IMR-90 (cell line): Measurements from ENCODE around the gene RAP2B. TPM values are rescaled to one million over a fixed set of nuclear protein-coding genes. Genes with fewer than 3 reads are reported as not detected.

Experiments
- ATAC-seq: fragments of 200-7000 bp; cut with Tn5 transposase; 2 replicates; pipeline ENCODE4 v1.9.1; 2020; ENCODE audit warnings: low read depth, mild to moderate bottlenecking, moderate library complexity
- BruUV-seq: library from RNA; stranded (reverse); fragments of 400-500 nt; replicated peaks from 2 replicates; lab custom pipeline; 2021; lab: Mats Ljungman, UMichigan
- CTCF ChIA-PET: fragments of 300-600 bp; formaldehyde crosslinking; extraction: SDS; loops from one replicate; lab custom pipeline; 2021; ENCODE audit warnings: antibody characterized with exemption; lab: Yijun Ruan, JAX
- POLR2A ChIA-PET: fragments of 300-600 bp; sonication (Branson Sonifier 250); formaldehyde crosslinking; loops from one replicate; lab custom pipeline; 2022; ENCODE audit warnings: antibody characterized with exemption; ENCODE audit not compliant: unreplicated experiment; lab: Charles Lee
- DNase-seq: peaks from one replicate; pipeline ENCODE4 v3.0.0; 2013
- H2AFZ ChIP-seq: replicated peaks from 2 replicates; pipeline ENCODE3; 2013; ENCODE audit warnings: low read length, mild to moderate bottlenecking; ENCODE audit not compliant: poor library complexity
- H2AK5ac ChIP-seq: 2 replicates; pipeline ENCODE4 v1.6.1; 2013; ENCODE audit warnings: low read depth, low read length, inconsistent platforms
- H2AK9ac ChIP-seq: replicated peaks from 2 replicates; pipeline ENCODE3; 2013; ENCODE audit warnings: mild to moderate bottlenecking, low read depth, low read length, moderate library complexity; ENCODE audit not compliant: poor library complexity
- H2BK120ac ChIP-seq: 2 replicates; pipeline ENCODE4 v1.6.1; 2013; ENCODE audit warnings: low read depth, low read length, inconsistent platforms
- H2BK15ac ChIP-seq: 3 replicates; pipeline ENCODE4 v1.6.1; 2013; ENCODE audit warnings: low read depth, low read length, inconsistent platforms
- H2BK20ac ChIP-seq: 2 replicates; pipeline ENCODE4 v1.6.1; 2013; ENCODE audit warnings: low read depth, mild to moderate bottlenecking, inconsistent platforms, low read length, moderate library complexity
- H2BK5ac ChIP-seq: 2 replicates; pipeline ENCODE4 v1.6.1; 2013; ENCODE audit warnings: mild to moderate bottlenecking, low read depth, low read length, inconsistent platforms; ENCODE audit not compliant: poor library complexity, severe bottlenecking
- H3K14ac ChIP-seq: replicated peaks from 2 replicates; pipeline ENCODE4 v1.6.1; 2013; ENCODE audit warnings: low read depth, low read length, inconsistent platforms
- H3K18ac ChIP-seq: 2 replicates; pipeline ENCODE4 v1.6.1; 2013; ENCODE audit warnings: low read depth, low read length, control low read depth
- H3K23ac ChIP-seq: 2 replicates; pipeline ENCODE4 v1.6.1; 2013; ENCODE audit warnings: low read depth, low read length, inconsistent platforms
- H3K27ac ChIP-seq: 2 replicates; pipeline ENCODE4 v1.5.1; 2013; ENCODE audit warnings: mild to moderate bottlenecking, control low read depth, low read length; ENCODE audit not compliant: insufficient read depth
- H3K27me3 ChIP-seq: 2 replicates; pipeline ENCODE4 v1.6.1; 2013; ENCODE audit warnings: low read length; ENCODE audit not compliant: control insufficient read depth, insufficient read depth
- H3K36me3 ChIP-seq: 2 replicates; pipeline ENCODE4 v1.6.1; 2013; ENCODE audit warnings: low read length, mixed read lengths; ENCODE audit not compliant: control insufficient read depth, insufficient read depth
- H3K4ac ChIP-seq: 2 replicates; pipeline ENCODE4 v1.6.1; 2013; ENCODE audit warnings: low read depth, low read length, inconsistent platforms
- H3K4me1 ChIP-seq: 2 replicates; pipeline ENCODE4 v1.6.1; 2013; ENCODE audit warnings: low read length, mixed read lengths; ENCODE audit not compliant: control insufficient read depth, insufficient read depth
- H3K4me2 ChIP-seq: 2 replicates; pipeline ENCODE4 v1.6.1; 2013; ENCODE audit warnings: low read depth, mild to moderate bottlenecking, control low read depth, low read length, moderate library complexity
- H3K4me3 ChIP-seq: 2 replicates; pipeline ENCODE4 v1.5.1; 2013; ENCODE audit warnings: low read depth, mild to moderate bottlenecking, control low read depth, low read length, moderate library complexity; ENCODE audit not compliant: insufficient read depth
- H3K56ac ChIP-seq: 2 replicates; pipeline ENCODE4 v1.6.1; 2013; ENCODE audit warnings: low read length, inconsistent platforms; ENCODE audit not compliant: insufficient read depth; ENCODE audit errors: extremely low read depth
- H3K79me1 ChIP-seq, 2 experiments: 2 replicates each; pipeline ENCODE4 v1.6.1; 2013; ENCODE audit warnings: low read length in 2 of 2, inconsistent platforms in 1 of 2, low read depth in 1 of 2
- H3K9ac ChIP-seq: 2 replicates; pipeline ENCODE4 v1.6.1; 2013; ENCODE audit warnings: low read depth, low read length, control low read depth
- H3K9me1 ChIP-seq: 2 replicates; pipeline ENCODE4 v1.6.1; 2013; ENCODE audit warnings: low read length, inconsistent platforms; ENCODE audit not compliant: insufficient read depth
- H3K9me3 ChIP-seq: 2 replicates; pipeline ENCODE4 v1.6.1; 2013; ENCODE audit warnings: low read length; ENCODE audit not compliant: control insufficient read depth, insufficient read depth
- H4K20me1 ChIP-seq: 2 replicates; pipeline ENCODE4 v1.6.1; 2013; ENCODE audit warnings: low read length, inconsistent platforms; ENCODE audit not compliant: insufficient read depth
- H4K5ac ChIP-seq: 2 replicates; pipeline ENCODE4 v1.6.1; 2013; ENCODE audit warnings: mild to moderate bottlenecking, low read depth, low read length, control low read depth
- H4K8ac ChIP-seq, 2 experiments: 2 replicates each; pipeline ENCODE4 v1.6.1; 2013; ENCODE audit warnings: low read depth in 2 of 2, low read length in 2 of 2, control low read depth in 1 of 2, inconsistent platforms in 1 of 2
- H4K91ac ChIP-seq: 2 replicates; pipeline ENCODE4 v1.6.1; 2013; ENCODE audit warnings: low read depth, low read length, inconsistent platforms; ENCODE audit not compliant: insufficient read depth
- BHLHE40 ChIP-seq: fragments of 150-350 bp; IDR thresholded peaks from 2 replicates; pipeline ENCODE4 v1.6.1; 2016; ENCODE audit warnings: mild to moderate bottlenecking, low read depth, low read length
- CEBPB ChIP-seq: IDR thresholded peaks from 2 replicates; pipeline ENCODE4 v1.6.1; 2012; ENCODE audit warnings: low read depth, low read length, improper control_type of control experiment
- CTCF ChIP-seq: conservative IDR thresholded peaks from 2 replicates; pipeline ENCODE4 v1.5.1; 2012; ENCODE audit warnings: mild to moderate bottlenecking, low read depth, low read length, improper control_type of control experiment
- ELK1 ChIP-seq: fragments of 150-350 bp; IDR thresholded peaks from 2 replicates; pipeline ENCODE4 v1.6.1; 2016; ENCODE audit warnings: low read depth, mild to moderate bottlenecking, low read length, moderate library complexity, borderline replicate concordance
- MAZ ChIP-seq: IDR thresholded peaks from 2 replicates; pipeline ENCODE4 v1.6.1; 2012; ENCODE audit warnings: low read depth, mild to moderate bottlenecking, low read length, improper control_type of control experiment, moderate library complexity, borderline replicate concordance
- NFE2L2 ChIP-seq: fragments of 150-350 bp; IDR thresholded peaks from 2 replicates; pipeline ENCODE4 v1.6.1; 2016; ENCODE audit warnings: low read depth, mild to moderate bottlenecking, low read length
- POLR2A ChIP-seq: IDR thresholded peaks from 2 replicates; pipeline ENCODE4 v1.6.1; 2012; ENCODE audit warnings: mild to moderate bottlenecking, low read depth, low read length
- RAD21 ChIP-seq: IDR thresholded peaks from 2 replicates; pipeline ENCODE4 v1.6.1; 2012; ENCODE audit warnings: low read length, improper control_type of control experiment
- RFX5 ChIP-seq: IDR thresholded peaks from 2 replicates; pipeline ENCODE4 v1.8.0; 2012; ENCODE audit warnings: low read depth, mild to moderate bottlenecking, low read length, moderate library complexity
- SMC3 ChIP-seq: fragments of 150-350 bp; IDR thresholded peaks from 2 replicates; pipeline ENCODE4 v1.6.1; 2016; ENCODE audit warnings: low read depth, mild to moderate bottlenecking, antibody characterized with exemption, low read length, moderate library complexity
- USF2 ChIP-seq: fragments of 150-350 bp; IDR thresholded peaks from 2 replicates; pipeline ENCODE4 v1.6.1; 2017; ENCODE audit warnings: mild to moderate bottlenecking, antibody characterized with exemption, low read length, low read depth
- WGBS, 2 experiments: methylation state at CpG; one replicate each; pipeline versions ENCODE4 v1.1.5 to v1.1.7; 2013; ENCODE audit warnings: missing lambda C conversion rate in 2 of 2; ENCODE audit not compliant: insufficient read length in 1 of 2; ENCODE audit errors: extremely low coverage in 2 of 2; 5-methylcytosine and 5-hydroxymethylcytosine counted together
- dilution Hi-C: fragments of 300-500 bp; cut with HindIII; formaldehyde crosslinking; loops from one replicate; pipeline ENCODE4 v1.14.3; 2018; ENCODE audit warnings: low sequenced_read_pairs; ENCODE audit not compliant: unreplicated experiment
- in situ Hi-C: fragments of 300-500 bp; cut with MboI; formaldehyde crosslinking; loops from 3 replicates; pipeline ENCODE4 v1.14.3; 2019; ENCODE audit warnings: low sequenced_read_pairs, inconsistent platforms, mixed read lengths
- intact Hi-C: fragments of 100-400 bp; cut with micrococcal nuclease; formaldehyde crosslinking; loops from 2 replicates; pipeline ENCODE4 v1.10.0; 2022
- polyA plus RNA-seq, 3 experiments: library from polyadenylated mRNA; depleted of rRNA; stranded (reverse); fragments of >200 nt; gene quantifications; 2 replicates each; pipeline ENCODE4 v1.2.3, GENCODE V29; 2012; ENCODE audit warnings: low replicate concordance in 1 of 3
- total RNA-seq: library from RNA; depleted of rRNA; stranded (reverse); fragments of >200 nt; gene quantifications from 2 replicates; pipeline ENCODE4 v1.2.3, GENCODE V29; 2012

The RAP2B gene
- total and polyA plus RNA-seq, 2 of the 4 experiments (the other 2 are of a cell fraction), result 6.6 to 12.4 TPM

GRCh38 chr3:153129426-153129825 lies 32.6 kb upstream of the RAP2B start:
- no peak overlapping the region for H2AK5ac ChIP-seq

More at GRCh38 chr3:153129426-153129825, 32.6 kb upstream of the RAP2B start:
- no peak overlapping the region for H3K56ac ChIP-seq
- H3K4ac ChIP-seq, result no peak overlapping the region
- H3K9me1 ChIP-seq, result no peaks in the 10 kb centered on the region
- DNase-seq, result no peak
- no peak overlapping the region for H2AK9ac ChIP-seq
- H3K18ac ChIP-seq, result no peak overlapping the region
- H2AFZ ChIP-seq, result no peak overlapping the region
- H4K20me1 ChIP-seq, result no peaks in the 10 kb centered on the region
- ChIA-PET POLR2A (no interaction called here), CTCF (no interaction called here)
- H3K36me3 ChIP-seq, result no peaks in the 10 kb centered on the region
- TF ChIP-seq USF2, result no peak
- no peak for TF ChIP-seq CTCF
- TF ChIP-seq RAD21, result no peak
- TF ChIP-seq MAZ, result no peak
- TF ChIP-seq CEBPB, result no peak
- TF ChIP-seq POLR2A, result no peak
- TF ChIP-seq SMC3, result no peak
- TF ChIP-seq RFX5, result no peak
- TF ChIP-seq ELK1, result no peak
- no peak for TF ChIP-seq NFE2L2
- TF ChIP-seq BHLHE40, result no peak
- no peaks in the 10 kb centered on the region for H3K9me3 ChIP-seq
- no peaks in the 10 kb centered on the region for H3K79me1 ChIP-seq
- no peak overlapping the region for H4K5ac ChIP-seq
- dilution Hi-C loops (no loop called here), in situ Hi-C loops (no loop called here), intact Hi-C loops (no loop called here)
- no peak overlapping the region for H3K23ac ChIP-seq
- no peak overlapping the region for H3K14ac ChIP-seq
- no peaks in the 10 kb centered on the region for H3K27me3 ChIP-seq
- BruUV-seq, result no TSS peak
- ATAC-seq, result no peak
- H2BK20ac ChIP-seq, result no peak overlapping the region
- H3K4me1 ChIP-seq, result no peaks in the 10 kb centered on the region
- no peak overlapping the region for H3K4me2 ChIP-seq
- no peak overlapping the region for H2BK15ac ChIP-seq
- H4K91ac ChIP-seq, result no peak overlapping the region
- 100% methylated on average over 1 of the region's 11 CpGs; no CpG with 5 or more reads in 1 of the 2 experiments for WGBS, 2 experiments
- H3K27ac ChIP-seq, result no peak overlapping the region
- H3K4me3 ChIP-seq, result no peak overlapping the region
- H4K8ac ChIP-seq, result no peak overlapping the region
- no peak overlapping the region for H3K9ac ChIP-seq
- no peak overlapping the region for H2BK5ac ChIP-seq
- H2BK120ac ChIP-seq, result peak overlapping the region; percentile 36
